Activated CD8-positive, alpha-beta memory T cell treated with anti-CD3 and anti-CD28 coated beads, Interleukin-2, amount 50 U/mL, for 1 hour (primary cell): ENCODE measurements around the gene NUP93.
"Not testable (repeated sequence)": the region's sequence is repeated elsewhere in the genome, so short reads cannot be mapped to it uniquely, and the experiment has no call there.

Experiments used
- DNase-seq: peaks from one replicate; pipeline ENCODE4 v3.0.0-alpha.2; 2020; ENCODE audit errors: extremely low read depth

NUP93 gene

DNA sequence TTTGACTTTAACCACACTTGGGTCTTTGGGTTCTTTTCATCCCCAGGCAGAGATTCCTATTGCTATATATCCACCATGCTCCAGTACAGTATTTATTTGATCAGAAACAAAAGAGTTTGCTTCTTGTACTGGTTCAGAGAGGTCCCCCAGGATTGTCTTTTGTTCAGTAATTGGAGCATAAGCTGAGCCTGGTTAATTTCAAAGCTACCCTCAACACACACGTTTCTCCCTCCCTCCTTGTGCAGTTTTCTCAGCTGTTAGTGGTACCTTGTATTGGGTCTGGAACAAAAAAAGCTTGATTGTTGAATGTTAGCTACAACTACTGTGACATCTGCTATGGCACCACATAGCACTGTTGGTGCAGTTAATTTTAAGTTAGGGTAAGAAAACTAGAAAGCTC, 50.0 kb downstream of the NUP93 start:
- DNase-seq = no peak

DNA sequence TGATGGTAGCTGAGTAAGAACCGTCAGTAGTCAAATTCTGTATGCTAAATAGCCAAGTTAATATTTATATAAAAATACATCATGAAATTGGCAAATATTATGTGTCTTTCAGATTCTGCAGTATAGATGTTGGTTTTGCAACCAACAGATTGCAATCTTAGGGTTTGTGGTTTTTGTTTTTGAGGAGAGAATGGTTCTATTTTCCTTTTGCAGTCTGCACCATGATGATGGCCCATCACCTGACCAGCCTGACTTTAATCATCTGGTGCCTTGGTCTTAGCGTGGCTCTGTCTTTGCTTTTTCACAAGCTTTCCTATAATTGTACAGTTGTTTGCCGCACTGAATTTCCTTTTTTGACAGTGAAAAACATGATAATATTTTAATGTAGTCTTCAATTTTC, 50.7 kb downstream of the NUP93 start:
- DNase-seq = no peak

- no peak for DNase-seq
Observed at GRCh38 chr16:56781528-56781961, 51.6 kb downstream of the NUP93 start.

DNA sequence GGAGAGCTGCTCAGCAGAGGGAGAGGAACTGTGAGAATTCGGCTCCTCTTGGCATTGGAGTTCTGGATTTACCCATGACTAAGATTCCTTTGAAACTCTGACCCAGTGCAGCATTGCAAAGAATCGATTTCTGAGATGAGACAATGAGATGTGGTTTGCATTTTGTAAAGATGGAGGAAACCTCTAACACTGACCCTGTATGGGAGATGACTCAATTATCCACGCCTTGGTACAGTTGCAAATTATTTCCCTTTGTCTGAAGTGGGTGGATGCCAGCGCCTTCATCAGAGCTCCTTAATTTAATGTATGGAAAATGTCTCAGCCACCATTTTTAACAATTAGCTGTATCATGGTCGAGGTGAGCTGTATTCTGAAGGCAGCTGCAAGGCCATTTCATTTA, 53.4 kb downstream of the NUP93 start:
- DNase-seq = no peak

- DNase-seq = no peak
Observed at GRCh38 chr16:56785317-56785716, 55.4 kb downstream of the NUP93 start.

GRCh38 chr16:56787167-56787566, 57.2 kb downstream of the NUP93 start:
- no peak for DNase-seq

- no peak for DNase-seq
Observed at GRCh38 chr16:56788435-56788834, 58.5 kb downstream of the NUP93 start.

- no peak for DNase-seq
Observed at GRCh38 chr16:56789360-56789759, 59.4 kb downstream of the NUP93 start.

- DNase-seq = no peak
Observed at GRCh38 chr16:56792967-56793366, 63.0 kb downstream of the NUP93 start.

GRCh38 chr16:56793492-56793891, 63.6 kb downstream of the NUP93 start:
- DNase-seq = no peak

GRCh38 chr16:56795011-56795410, 65.1 kb downstream of the NUP93 start:
- no peak for DNase-seq

- DNase-seq = not testable (repeated sequence)
Observed at GRCh38 chr16:56797038-56797437, 67.1 kb downstream of the NUP93 start.

GRCh38 chr16:56797861-56798260, 67.9 kb downstream of the NUP93 start:
- no peak for DNase-seq

DNA sequence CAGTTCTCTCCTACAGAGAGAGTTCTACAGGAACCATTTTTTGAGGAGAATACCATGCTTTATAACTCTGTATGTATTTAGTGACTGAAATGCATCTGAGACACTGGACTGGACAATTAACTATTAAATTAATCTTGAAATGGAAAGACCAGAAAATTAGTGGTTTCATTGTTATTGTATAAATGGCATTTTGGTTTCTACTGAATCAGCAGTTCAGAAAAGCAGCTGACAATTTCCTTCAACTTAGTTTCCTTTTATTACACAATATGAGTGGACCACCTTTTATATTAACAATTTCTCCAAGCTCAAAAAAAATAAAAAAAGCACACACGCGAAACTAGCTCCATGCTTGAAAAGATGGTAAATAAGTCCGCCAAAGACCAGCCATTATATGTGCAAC, 69.0 kb downstream of the NUP93 start:
- no peak for DNase-seq

GRCh38 chr16:56800355-56800754, 70.4 kb downstream of the NUP93 start:
- no peak for DNase-seq

DNA sequence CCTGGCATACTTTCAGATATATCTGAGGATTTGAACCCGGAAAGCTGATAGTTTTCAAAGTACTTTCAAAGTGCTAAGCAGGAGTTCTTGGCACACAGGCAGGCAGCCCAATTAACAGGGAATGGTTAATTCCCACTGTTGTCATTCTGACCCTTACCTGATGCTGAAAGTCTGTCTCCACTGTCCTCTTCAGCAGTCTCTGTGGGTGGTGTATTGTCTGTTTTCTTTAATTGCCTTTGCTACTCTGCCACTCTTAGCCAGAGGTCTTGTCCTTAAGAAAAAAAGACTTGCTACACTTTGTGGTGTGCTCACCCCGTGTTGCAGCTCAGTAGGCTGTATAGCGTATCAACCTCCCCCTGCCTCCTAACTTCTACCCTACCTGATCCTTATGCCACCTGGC, 71.8 kb downstream of the NUP93 start:
- no peak for DNase-seq

DNA sequence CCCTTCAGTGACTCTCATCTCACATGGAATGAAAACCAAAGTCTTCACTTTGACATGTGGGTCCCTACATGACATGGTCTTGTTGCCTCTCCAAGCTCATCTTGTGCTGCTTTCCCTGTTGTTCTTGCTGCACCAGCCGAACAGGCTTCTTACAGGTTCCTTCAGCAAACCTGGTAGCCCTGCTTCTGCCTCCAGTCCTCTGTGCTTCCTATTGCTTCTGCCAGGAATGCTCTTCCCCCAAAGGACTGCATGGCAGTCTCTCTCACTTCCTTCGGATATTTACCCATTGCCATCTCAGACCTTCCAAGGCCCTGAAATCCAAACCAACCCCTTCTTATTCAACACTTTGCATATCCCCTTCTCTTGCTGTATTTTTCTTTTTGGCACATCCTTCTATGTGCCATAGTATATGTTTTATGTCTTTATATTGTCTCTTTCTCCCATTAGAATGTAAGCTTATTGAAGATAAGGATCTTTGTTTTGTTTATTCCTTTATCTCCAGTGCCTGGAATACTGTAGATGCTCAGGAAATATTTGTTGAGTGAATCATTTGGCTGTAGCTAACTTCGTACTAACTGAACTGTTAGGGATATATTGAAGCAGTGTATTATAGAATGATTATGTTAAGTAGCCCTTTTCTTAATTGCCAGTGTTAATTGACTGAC, 77.2 kb downstream of the NUP93 start:
- no peak for DNase-seq

- not testable (repeated sequence) for DNase-seq
Observed at GRCh38 chr16:56807676-56808067, 77.7 kb downstream of the NUP93 start.

DNA sequence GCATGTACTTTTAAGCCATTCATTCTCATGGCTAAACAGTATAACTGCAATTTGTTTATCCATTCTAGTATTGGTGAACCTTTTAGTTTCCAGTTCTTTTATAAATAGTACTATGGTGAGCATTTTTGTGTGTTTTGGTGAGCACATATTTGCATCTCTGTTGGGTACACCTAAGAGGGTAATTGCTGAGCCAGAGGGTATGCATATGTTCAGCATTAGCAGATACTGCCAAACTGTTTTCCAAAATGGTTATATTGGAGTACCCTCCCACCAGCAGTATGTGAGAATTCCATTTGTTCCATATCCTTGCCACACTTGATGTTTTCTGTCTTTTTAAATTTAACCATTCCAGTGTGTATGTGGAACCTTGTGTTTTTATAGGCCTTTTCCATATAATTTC, 81.0 kb downstream of the NUP93 start:
- no peak for DNase-seq

DNA sequence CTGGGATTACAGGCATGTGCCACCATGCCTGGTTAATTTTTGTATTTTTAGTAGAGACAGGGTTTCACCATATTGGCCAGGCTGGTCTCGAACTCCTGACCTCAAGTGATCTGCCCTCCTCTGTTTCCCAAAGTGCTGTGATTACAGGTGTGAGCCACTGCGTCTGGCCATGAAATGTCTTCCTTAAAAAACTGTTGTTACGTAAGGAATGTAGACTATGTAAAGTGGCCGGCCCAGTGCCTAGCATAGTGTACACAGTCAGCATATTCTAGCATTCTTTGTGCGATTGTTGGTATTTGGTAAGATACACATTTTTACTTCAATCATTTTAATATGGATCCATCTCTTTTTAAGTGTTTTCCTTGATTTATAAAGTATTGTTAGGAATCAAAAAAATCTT, 81.7 kb downstream of the NUP93 start:
- not testable (repeated sequence) for DNase-seq

- no peak for DNase-seq
Observed at GRCh38 chr16:56812884-56813283, 83.0 kb downstream of the NUP93 start.

DNA sequence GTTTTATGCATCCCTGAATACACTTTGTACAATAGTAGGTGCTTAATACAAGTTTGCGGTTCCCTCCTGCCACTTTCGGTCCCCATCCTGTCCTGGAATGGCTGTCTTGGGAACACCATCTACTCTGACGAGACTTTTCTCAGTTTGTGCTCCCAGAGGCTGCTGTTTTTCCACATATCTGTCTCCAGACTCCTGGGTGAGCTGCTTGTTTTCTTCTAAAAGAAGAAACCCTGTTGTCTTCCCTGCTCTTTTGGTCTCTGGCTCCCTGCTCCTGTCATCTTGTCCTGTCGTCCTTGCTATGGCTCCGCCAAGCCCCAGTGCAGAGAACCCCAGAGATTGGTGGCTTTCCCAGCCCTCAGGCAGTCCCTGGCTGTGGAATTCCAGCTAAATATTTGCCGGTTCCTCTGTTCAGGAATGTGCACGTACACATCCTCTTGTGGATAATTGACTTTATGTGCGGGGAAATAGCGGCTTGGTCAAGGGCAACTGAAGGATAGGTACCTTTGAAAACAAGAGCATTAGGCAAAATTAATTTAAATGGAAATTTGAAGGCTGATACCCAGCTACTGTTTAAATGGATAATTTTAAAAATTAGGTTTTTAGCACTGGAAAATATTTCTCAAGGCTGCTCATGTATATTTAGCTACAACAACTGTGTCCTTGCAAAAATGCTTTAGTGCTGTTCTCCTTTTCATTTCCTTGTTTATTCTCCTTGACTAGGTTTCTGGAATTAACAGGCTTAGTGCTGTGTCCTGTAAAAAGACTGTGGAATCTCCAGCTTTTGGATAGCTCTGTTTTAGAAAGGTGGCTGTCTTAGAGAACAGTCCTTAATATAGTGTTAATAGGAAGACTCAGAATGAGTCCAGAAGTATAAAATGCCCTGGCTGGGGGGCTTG, 84.9 kb downstream of the NUP93 start:
- no peak for DNase-seq

- no peak for DNase-seq
Observed at GRCh38 chr16:56815721-56816120, 85.8 kb downstream of the NUP93 start.
